ENCODE measurements around the gene SP1.
"Not testable (repeated sequence)": the region's sequence is repeated elsewhere in the genome, so short reads cannot be mapped to it uniquely, and the experiment has no call there.

- TF ChIP-seq ZNF124 (CRISPR knock-in tag; IDR thresholded peaks at IDR 0.05); SP1 (CRISPR knock-in tag; IDR thresholded peaks at IDR 0.05); MTA2 (IDR thresholded peaks at IDR 0.05; ENCODE audit: low read depth); ETV5 (CRISPR knock-in tag; IDR thresholded peaks at IDR 0.05; ENCODE audit: low read depth); NRF1 (conservative IDR thresholded peaks at IDR 0.05 in 1 of 2, IDR thresholded peaks at IDR 0.05 in 1 of 2); DEAF1 (CRISPR knock-in tag; IDR thresholded peaks at IDR 0.05); CCAR2 (IDR thresholded peaks at IDR 0.05; ENCODE audit: low read depth, low read length); RFX5 (IDR thresholded peaks at IDR 0.05; ENCODE audit: low read depth, low read length): not testable (repeated sequence)
These were observed 6.3 kb upstream of the SP1 start for GRCh38 chr12:53373554-53374133.
